Endometrial microvascular endothelial cells (primary cell): Measurements from ENCODE around the gene BAHCC1. TPM values are rescaled to one million over a fixed set of nuclear protein-coding genes. Genes with fewer than 3 reads are reported as not detected.

Source experiments
- in situ Hi-C: cut with HindIII; loops from 2 replicates; pipeline ENCODE4 v1.10.0; 2017; ENCODE audit warnings: low sequenced_read_pairs, low pct_unique_long_range_greater_than_20kb; ENCODE audit errors: inconsistent ontology term
- total RNA-seq: library from RNA; depleted of rRNA; stranded (reverse); fragments of >200 nt; gene quantifications from one replicate; pipeline ENCODE4 v1.2.3, GENCODE V29; 2015; ENCODE audit errors: inconsistent ontology term

Gene BAHCC1
- total RNA-seq, 1 donor from 2014 or later: 10.0 TPM

GRCh38 chr17:81393684-81394376, 1.4 kb upstream of the BAHCC1 start:
- in situ Hi-C loops: loop anchor here (10.0 kb wide), 1 partner anchor 121 kb away; the partner anchor contains the start of gene ACTG1

GRCh38 chr17:81394377-81394920, 808 bp upstream of the BAHCC1 start:
- in situ Hi-C loops: loop anchor here (10.0 kb wide), 1 partner anchor 120 kb away; the partner anchor contains the start of gene ACTG1

- in situ Hi-C loops: loop anchor here (10.0 kb wide), 1 partner anchor 119 kb away; the partner anchor contains the start of gene ACTG1
These were observed 482 bp downstream of the BAHCC1 start for GRCh38 chr17:81395600-81396277.

GRCh38 chr17:81396278-81396721, 1.0 kb downstream of the BAHCC1 start:
- in situ Hi-C loops: loop anchor here (10.0 kb wide), 1 partner anchor 119 kb away; the partner anchor contains the start of gene ACTG1

GRCh38 chr17:81396722-81397313, 1.6 kb downstream of the BAHCC1 start:
- in situ Hi-C loops: loop anchor here (10.0 kb wide), 1 partner anchor 118 kb away; the partner anchor contains the start of gene ACTG1

- in situ Hi-C loops: loop anchor here (10.0 kb wide), 1 partner anchor 117 kb away; the partner anchor contains the start of gene ACTG1
These were observed 2.3 kb downstream of the BAHCC1 start for GRCh38 chr17:81397314-81398175.

GRCh38 chr17:81398176-81398831, 3.0 kb downstream of the BAHCC1 start:
- in situ Hi-C loops: loop anchor here (10.0 kb wide), 1 partner anchor 116 kb away; the partner anchor contains the start of gene ACTG1

- in situ Hi-C loops: loop anchor here (10.0 kb wide), 1 partner anchor 116 kb away; the partner anchor contains the start of gene ACTG1
These were observed 3.7 kb downstream of the BAHCC1 start for GRCh38 chr17:81398832-81399411.

GRCh38 chr17:81399481-81400153, 4.4 kb downstream of the BAHCC1 start:
- in situ Hi-C loops: loop anchor here (10.0 kb wide), 1 partner anchor 115 kb away; the partner anchor contains the start of gene ACTG1

GRCh38 chr17:81400154-81400977, 5.1 kb downstream of the BAHCC1 start:
- in situ Hi-C loops: no loop called here

GRCh38 chr17:81400996-81401722, 5.9 kb downstream of the BAHCC1 start:
- in situ Hi-C loops: no loop called here

- in situ Hi-C loops: no loop called here
These were observed 6.7 kb downstream of the BAHCC1 start for GRCh38 chr17:81401723-81402529.

GRCh38 chr17:81402530-81402941, 7.3 kb downstream of the BAHCC1 start:
- in situ Hi-C loops: no loop called here

- in situ Hi-C loops: no loop called here
These were observed 7.8 kb downstream of the BAHCC1 start for GRCh38 chr17:81402981-81403467.
